ENCODE results near the gene PDX1.

DNA sequence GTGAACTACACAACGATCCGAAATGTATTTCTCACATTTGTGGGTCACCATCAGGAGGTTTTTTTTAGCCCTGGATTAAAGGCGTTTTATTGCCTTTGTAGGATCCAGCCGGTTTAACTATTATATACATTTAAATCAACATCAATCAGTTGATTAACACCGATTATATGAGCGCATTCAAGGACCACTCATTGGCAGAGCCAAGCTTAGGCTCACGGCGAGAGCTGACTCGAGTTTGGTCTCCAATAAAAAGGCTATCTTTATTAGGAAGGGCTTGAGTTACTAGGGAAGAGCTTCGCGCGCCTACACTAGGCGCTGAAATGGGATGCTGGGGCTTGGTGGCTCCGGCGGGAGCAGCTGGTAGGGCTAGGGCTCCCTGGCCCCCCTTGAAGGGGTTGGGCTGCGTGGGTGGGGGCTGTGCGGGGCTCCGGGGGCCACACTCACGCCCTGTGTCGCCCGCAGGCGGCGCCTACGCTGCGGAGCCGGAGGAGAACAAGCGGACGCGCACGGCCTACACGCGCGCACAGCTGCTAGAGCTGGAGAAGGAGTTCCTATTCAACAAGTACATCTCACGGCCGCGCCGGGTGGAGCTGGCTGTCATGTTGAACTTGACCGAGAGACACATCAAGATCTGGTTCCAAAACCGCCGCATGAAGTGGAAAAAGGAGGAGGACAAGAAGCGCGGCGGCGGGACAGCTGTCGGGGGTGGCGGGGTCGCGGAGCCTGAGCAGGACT lies 4.2 kb downstream of the PDX1 start:
- TF ChIP-seq POLR2A (IDR thresholded peaks at IDR 0.05; ENCODE audit: low read length) (no peak), GATA1 (IDR thresholded peaks at IDR 0.05; ENCODE audit: low read depth, low read length) (no peak)

All from erythroblast (primary cell).